LoVo (cell line): ENCODE results near the gene LILRB3.
"Not testable (repeated sequence)": the region's sequence is repeated elsewhere in the genome, so short reads cannot be mapped to it uniquely, and the experiment has no call there.

Experiments used
- DNase-seq: peaks from one replicate; pipeline ENCODE4 v3.0.0-alpha.2; 2016; ENCODE audit warnings: low spot score

Gene LILRB3

GRCh38 chr19:54242234-54242633 lies 19.4 kb upstream of the LILRB3 start:
- not testable (repeated sequence) for DNase-seq

- DNase-seq, result not testable (repeated sequence)
Measured at GRCh38 chr19:54240372-54241336, 17.8 kb upstream of the LILRB3 start.

- DNase-seq, result not testable (repeated sequence)
Measured at GRCh38 chr19:54239491-54240371, 16.9 kb upstream of the LILRB3 start.

GRCh38 chr19:54233941-54234340 lies 11.1 kb upstream of the LILRB3 start:
- DNase-seq, result no peak

- peak; percentile 63 for DNase-seq
Measured at GRCh38 chr19:54231077-54231931, 8.5 kb upstream of the LILRB3 start.

- DNase-seq, result no peak
Measured at GRCh38 chr19:54230031-54230430, 7.2 kb upstream of the LILRB3 start.

- DNase-seq, result no peak
Measured at GRCh38 chr19:54229146-54229545, 6.3 kb upstream of the LILRB3 start.

- not testable (repeated sequence) for DNase-seq
Measured at GRCh38 chr19:54224619-54225018, 1.8 kb upstream of the LILRB3 start.

- not testable (repeated sequence) for DNase-seq
Measured at GRCh38 chr19:54223937-54224281, 1.1 kb upstream of the LILRB3 start.

GRCh38 chr19:54223277-54223936 lies 600 bp upstream of the LILRB3 start:
- DNase-seq, result not testable (repeated sequence)

- not testable (repeated sequence) for DNase-seq
Measured at GRCh38 chr19:54221947-54222346, 860 bp downstream of the LILRB3 start.

GRCh38 chr19:54219702-54220101 lies 3.1 kb downstream of the LILRB3 start:
- DNase-seq, result not testable (repeated sequence)

- DNase-seq, result no peak
Measured at GRCh38 chr19:54218960-54219661, 3.7 kb downstream of the LILRB3 start.

GRCh38 chr19:54218259-54218658 lies 4.5 kb downstream of the LILRB3 start:
- DNase-seq, result no peak

- not testable (repeated sequence) for DNase-seq
Measured at GRCh38 chr19:54217517-54218247, 5.1 kb downstream of the LILRB3 start.

GRCh38 chr19:54216869-54217268 lies 5.9 kb downstream of the LILRB3 start:
- DNase-seq, result no peak

GRCh38 chr19:54214734-54215133 lies 8.1 kb downstream of the LILRB3 start:
- not testable (repeated sequence) for DNase-seq

- not testable (repeated sequence) for DNase-seq
Measured at GRCh38 chr19:54214217-54214616, 8.6 kb downstream of the LILRB3 start.

GRCh38 chr19:54211235-54211634 lies 11.6 kb downstream of the LILRB3 start:
- DNase-seq, result no peak
